ENCODE data around the gene ZC3H7A.

- TF ChIP-seq CTCF (IDR thresholded peaks at IDR 0.05; ENCODE audit: low read length): no peak
- no peak for TF ChIP-seq EZH2 (optimal IDR thresholded peaks at IDR 0.05; ENCODE audit: low read depth, low read length)
These were observed 59.3 kb downstream of the ZC3H7A start for GRCh38 chr16:11737713-11738112.
